Measurements from ENCODE around the gene ETNK2.

The ETNK2 gene

DNA sequence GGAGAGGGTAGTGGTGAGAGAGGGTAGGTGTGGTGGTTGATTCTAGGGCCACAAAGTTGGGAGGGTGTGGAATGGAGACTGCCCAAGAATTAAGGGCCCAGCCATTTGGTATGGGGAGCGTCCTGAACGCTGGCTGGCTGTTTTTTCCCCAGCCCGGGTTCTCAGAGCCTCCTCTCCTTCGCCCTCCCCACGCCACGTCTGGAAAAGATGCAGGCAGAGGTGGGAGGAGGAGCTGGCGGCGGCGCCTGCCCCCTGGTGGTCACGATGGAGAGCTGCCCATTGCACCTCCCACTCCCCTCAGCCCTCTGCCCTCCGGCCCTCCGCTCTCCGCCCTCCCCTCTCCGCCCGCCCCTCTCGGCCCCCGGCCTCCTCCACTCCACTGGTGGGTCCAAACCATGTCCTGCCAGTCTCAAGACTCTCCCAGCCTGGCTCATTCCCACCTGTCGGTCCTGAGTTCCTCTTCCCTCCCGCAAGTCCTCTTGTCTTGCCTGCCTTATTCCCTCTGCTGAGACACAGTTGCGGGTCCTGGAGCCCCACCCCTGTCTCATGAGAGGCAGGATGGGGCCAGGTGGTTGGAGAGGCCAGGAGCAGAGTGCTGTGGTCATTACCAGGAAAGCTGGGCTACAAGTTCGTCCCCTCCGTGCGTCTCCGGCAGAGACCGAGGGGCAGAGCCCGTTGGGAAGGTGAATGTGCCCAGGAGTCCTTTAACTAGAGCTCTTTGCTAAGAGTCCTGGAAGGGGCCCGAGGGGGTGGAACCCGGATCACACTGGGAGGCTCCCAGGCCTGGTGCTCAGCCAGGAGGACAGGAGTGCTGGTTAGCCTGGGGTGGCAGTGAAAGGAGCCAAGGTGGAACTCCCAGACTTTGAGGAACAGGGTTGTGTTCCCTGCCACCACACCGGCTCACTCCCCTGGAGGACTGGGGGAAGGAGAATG lies 22.6 kb downstream of the ETNK2 start:
- Mint-ChIP-seq H3K4me3 (peak overlapping the region; percentile 30), H3K36me3 (ENCODE audit: low read depth) (peaks cover 17% of the 10 kb centered on the region), H3K4me1 (peaks cover 43% of the 10 kb centered on the region), H3K27ac (peak overlapping the region; percentile 45), H3K9me3 (no peaks in the 10 kb centered on the region), H3K27me3 (ENCODE audit: low read depth, poor library complexity) (no peaks in the 10 kb centered on the region)
- DNase-seq = peak; percentile 83
- TF ChIP-seq, protein P1, sequence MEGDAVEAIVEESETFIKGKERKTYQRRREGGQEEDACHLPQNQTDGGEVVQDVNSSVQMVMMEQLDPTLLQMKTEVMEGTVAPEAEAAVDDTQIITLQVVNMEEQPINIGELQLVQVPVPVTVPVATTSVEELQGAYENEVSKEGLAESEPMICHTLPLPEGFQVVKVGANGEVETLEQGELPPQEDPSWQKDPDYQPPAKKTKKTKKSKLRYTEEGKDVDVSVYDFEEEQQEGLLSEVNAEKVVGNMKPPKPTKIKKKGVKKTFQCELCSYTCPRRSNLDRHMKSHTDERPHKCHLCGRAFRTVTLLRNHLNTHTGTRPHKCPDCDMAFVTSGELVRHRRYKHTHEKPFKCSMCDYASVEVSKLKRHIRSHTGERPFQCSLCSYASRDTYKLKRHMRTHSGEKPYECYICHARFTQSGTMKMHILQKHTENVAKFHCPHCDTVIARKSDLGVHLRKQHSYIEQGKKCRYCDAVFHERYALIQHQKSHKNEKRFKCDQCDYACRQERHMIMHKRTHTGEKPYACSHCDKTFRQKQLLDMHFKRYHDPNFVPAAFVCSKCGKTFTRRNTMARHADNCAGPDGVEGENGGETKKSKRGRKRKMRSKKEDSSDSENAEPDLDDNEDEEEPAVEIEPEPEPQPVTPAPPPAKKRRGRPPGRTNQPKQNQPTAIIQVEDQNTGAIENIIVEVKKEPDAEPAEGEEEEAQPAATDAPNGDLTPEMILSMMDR (IDR thresholded peaks at IDR 0.05) = peak; percentile 91

DNA sequence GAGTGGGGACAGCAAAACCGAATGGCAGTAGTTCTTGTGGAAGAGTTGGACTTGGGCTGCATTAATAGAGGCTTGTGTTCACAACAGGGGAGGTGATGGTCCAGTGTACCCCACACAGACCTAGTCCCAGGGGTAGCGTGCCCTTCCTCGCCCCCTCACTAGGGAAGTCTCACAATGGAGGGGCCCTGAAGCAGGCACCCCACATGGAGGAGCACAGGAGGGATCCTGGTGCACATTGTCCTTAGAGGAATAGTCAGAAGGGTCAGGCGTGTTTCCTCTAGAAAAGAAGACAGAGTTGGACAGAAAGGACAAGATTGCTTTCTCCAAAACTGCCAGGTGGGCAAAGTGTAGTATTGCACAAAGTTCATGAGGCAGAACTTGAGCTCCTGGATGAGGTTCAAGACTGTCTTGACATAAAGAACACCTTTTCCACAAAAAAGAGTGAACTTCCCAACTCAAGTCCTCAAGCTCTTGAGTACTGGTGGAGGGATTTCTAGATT lies 23.3 kb downstream of the ETNK2 start:
- TF ChIP-seq, protein P1 (IDR thresholded peaks at IDR 0.05) = no peak
- peaks cover 24% of the 10 kb centered on the region for H3K36me3 Mint-ChIP-seq (ENCODE audit: low read depth)
- no peaks in the 10 kb centered on the region for H3K27me3 Mint-ChIP-seq (ENCODE audit: low read depth, poor library complexity)
- no peak for DNase-seq
- H3K4me1 Mint-ChIP-seq = peaks cover 47% of the 10 kb centered on the region
- no peak overlapping the region for H3K27ac Mint-ChIP-seq
- H3K4me3 Mint-ChIP-seq = no peak overlapping the region
- H3K9me3 Mint-ChIP-seq = no peaks in the 10 kb centered on the region

DNA sequence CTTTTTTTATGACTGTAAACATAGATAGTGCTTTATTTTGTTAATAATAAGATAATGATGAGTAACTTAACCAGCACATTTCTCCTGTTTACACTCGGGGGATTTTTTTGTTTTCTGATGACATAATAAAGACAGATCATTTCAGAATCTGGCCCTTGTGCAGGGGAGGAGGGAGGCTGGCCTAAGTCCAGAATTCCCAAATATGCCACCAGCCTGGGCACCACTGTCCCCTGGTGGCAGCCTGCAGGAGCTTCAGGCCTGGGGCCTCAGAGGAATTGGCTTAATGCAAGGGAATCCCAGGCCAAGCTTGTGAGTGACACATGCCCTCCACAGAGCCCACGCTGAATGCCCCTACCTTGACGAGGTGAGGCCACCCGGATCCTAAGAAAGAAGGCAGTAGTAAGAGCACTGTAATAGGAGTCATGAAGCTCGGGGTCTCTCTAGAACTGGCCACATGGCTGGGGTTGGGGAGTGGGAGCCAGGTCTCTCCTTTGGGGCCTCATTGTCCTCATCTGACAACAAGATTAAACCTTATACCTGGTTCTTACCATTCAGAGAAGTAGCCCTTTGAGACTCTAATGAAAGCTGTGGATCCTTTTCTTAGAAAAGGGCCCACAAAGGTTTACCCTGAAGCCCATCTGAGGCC lies 24.1 kb downstream of the ETNK2 start:
- Mint-ChIP-seq H3K36me3 (ENCODE audit: low read depth) (peaks cover 29% of the 10 kb centered on the region), H3K4me3 (peak overlapping the region; percentile 35), H3K9me3 (no peaks in the 10 kb centered on the region), H3K4me1 (peaks cover 54% of the 10 kb centered on the region), H3K27me3 (ENCODE audit: low read depth, poor library complexity) (no peaks in the 10 kb centered on the region), H3K27ac (peak overlapping the region; percentile 54)
- DNase-seq = peak; percentile 68
- TF ChIP-seq, protein P1 (IDR thresholded peaks at IDR 0.05) = peak; percentile 98

DNA sequence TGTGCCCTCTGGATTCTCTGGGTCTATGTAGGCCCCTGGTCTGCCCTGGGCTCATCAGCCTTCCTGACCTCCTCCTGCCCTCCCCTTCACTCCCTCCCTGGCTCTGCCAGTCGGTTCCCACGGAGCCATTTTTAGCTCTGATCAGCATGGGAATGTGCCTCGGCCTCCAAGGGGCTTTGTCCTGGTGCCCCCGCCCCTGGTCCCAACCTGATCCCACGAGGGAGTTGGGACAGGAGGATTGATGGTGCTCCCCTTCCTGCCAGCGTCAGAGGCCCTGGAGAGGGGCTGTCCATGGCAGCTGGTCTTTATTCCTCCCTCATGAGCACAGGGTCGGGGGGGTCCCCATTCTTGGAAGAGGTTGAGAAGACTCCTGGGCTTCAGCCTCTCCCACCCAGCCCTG lies 24.9 kb downstream of the ETNK2 start:
- Mint-ChIP-seq H3K9me3 (no peaks in the 10 kb centered on the region), H3K4me3 (no peak overlapping the region), H3K4me1 (peaks cover 54% of the 10 kb centered on the region), H3K36me3 (ENCODE audit: low read depth) (peaks cover 35% of the 10 kb centered on the region), H3K27me3 (ENCODE audit: low read depth, poor library complexity) (no peaks in the 10 kb centered on the region), H3K27ac (peak overlapping the region; percentile 96)
- DNase-seq = peak; percentile 60
- TF ChIP-seq, protein P1 (IDR thresholded peaks at IDR 0.05) = no peak

DNA sequence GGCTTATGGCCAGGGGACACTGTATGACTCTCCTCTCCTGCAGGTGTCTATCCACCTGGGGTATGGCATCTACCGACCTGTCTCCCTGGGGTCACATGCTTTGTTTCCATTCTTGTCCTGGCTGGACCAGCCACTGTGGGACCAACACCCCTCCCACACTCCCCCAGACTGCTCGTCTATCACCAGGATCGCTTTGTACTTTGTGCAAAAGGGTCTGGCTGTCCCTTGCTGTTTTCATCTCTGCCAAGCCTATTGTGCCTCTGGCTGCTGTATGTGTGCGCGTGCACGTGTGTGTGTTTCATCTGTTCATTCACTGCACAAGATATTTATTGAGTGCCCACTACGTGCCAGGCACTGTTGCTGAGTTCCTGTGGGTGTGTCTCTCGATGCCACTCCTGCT lies 25.5 kb downstream of the ETNK2 start:
- Mint-ChIP-seq H3K4me1 (peaks cover 54% of the 10 kb centered on the region), H3K9me3 (no peaks in the 10 kb centered on the region), H3K4me3 (no peak overlapping the region), H3K27ac (peak overlapping the region; percentile 96), H3K36me3 (ENCODE audit: low read depth) (peaks cover 35% of the 10 kb centered on the region), H3K27me3 (ENCODE audit: low read depth, poor library complexity) (no peaks in the 10 kb centered on the region)
- TF ChIP-seq, protein P1 (IDR thresholded peaks at IDR 0.05) = no peak
- no peak for DNase-seq

All from nephron progenitor cell (in vitro differentiated cells).